HepG2 (cell line): ENCODE results near the gene COPB2. TPM values are rescaled to one million over a fixed set of nuclear protein-coding genes. Genes with fewer than 3 reads are reported as not detected.

Experiments used
- ATAC-seq: fragments of 200-7000 bp; cut with Tn5 transposase; 3 replicates; pipeline ENCODE4 v1.9.1; 2020; ENCODE audit warnings: mild to moderate bottlenecking, moderate library complexity
- BruUV-seq: library from RNA; stranded (reverse); fragments of 400-500 nt; replicated peaks from 2 replicates; lab custom pipeline; 2021; lab: Mats Ljungman, UMichigan
- CTCF ChIA-PET: fragments of 300-600 bp; formaldehyde crosslinking; extraction: SDS; loops from one replicate; lab custom pipeline; 2021; ENCODE audit warnings: low total read pairs, inconsistent platforms, low intra/inter-chr PET ratio; lab: Yijun Ruan, JAX
- POLR2A ChIA-PET: fragments of 350-600 bp; sonication (Branson Sonifier 250); formaldehyde crosslinking; loops from one replicate; lab custom pipeline; 2020; ENCODE audit warnings: antibody characterized with exemption, inconsistent platforms; lab: Yijun Ruan, JAX
- DNase-seq: peaks from one replicate; pipeline ENCODE4 v3.0.0-alpha.2; 2015; ENCODE audit warnings: low spot score
- FAIRE-seq: peaks from 3 replicates; lab custom pipeline; 2011; peaks lifted over from hg19 to GRCh38; lab: Jason Lieb, UNC
- H2AFZ ChIP-seq: one replicate; pipeline ENCODE4 v1.6.1; 2011; ENCODE audit warnings: low read length, inconsistent platforms
- H3K27ac ChIP-seq: fragments of 300-600 bp; 3 replicates; pipeline ENCODE4 v1.8.0; 2011; ENCODE audit warnings: mixed run types, mild to moderate bottlenecking, mixed read lengths, low read length, inconsistent platforms; ENCODE audit not compliant: insufficient read depth; ENCODE audit errors: extremely low read length
- H3K27me3 ChIP-seq, 2 experiments: fragments of 200-600 bp in 1 of 2; 2 replicates in 1 of 2; 3 replicates in 1 of 2; pipeline versions ENCODE4 v1.6.0 to v1.8.0; 2011; ENCODE audit warnings: low read length in 2 of 2, mild to moderate bottlenecking in 2 of 2, moderate library complexity in 2 of 2, inconsistent platforms in 1 of 2; ENCODE audit not compliant: insufficient read depth in 2 of 2, control insufficient read depth in 1 of 2
- H3K36me3 ChIP-seq, 2 experiments: fragments of 200-600 bp in 1 of 2; replicated peaks in 1 of 2; 2 replicates in 1 of 2; 3 replicates in 1 of 2; pipeline versions ENCODE4 v1.5.1 to v1.8.0; 2011; ENCODE audit warnings: low read length in 2 of 2, inconsistent platforms in 1 of 2; ENCODE audit not compliant: insufficient read depth in 2 of 2, control insufficient read depth in 1 of 2
- H3K4me1 ChIP-seq: 2 replicates; pipeline ENCODE4 v1.5.1; 2012; ENCODE audit warnings: low read length, inconsistent platforms; ENCODE audit not compliant: insufficient read depth
- H3K4me2 ChIP-seq: 2 replicates; pipeline ENCODE4 v1.6.0; 2011; ENCODE audit warnings: low read depth, low read length, inconsistent platforms
- H3K4me3 ChIP-seq, 3 experiments: fragments of 200-600 bp in 1 of 3; sonication (generic), shearing (Covaris generic) in 1 of 3; replicated peaks in 1 of 3; 2 replicates each; pipeline ENCODE4 v1.5.1; 2011 to 2016; ENCODE audit warnings: low read length in 3 of 3, inconsistent platforms in 2 of 3, low read depth in 2 of 3, mild to moderate bottlenecking in 2 of 3, control low read depth in 1 of 3, mixed read lengths in 1 of 3; ENCODE audit not compliant: insufficient read depth in 1 of 3
- H3K79me2 ChIP-seq: one replicate; pipeline ENCODE4 v1.6.1; 2011; ENCODE audit warnings: low read length, inconsistent platforms; ENCODE audit not compliant: insufficient read depth
- H3K9ac ChIP-seq: 2 replicates; pipeline ENCODE4 v1.6.0; 2011; ENCODE audit warnings: mild to moderate bottlenecking, low read depth, low read length, inconsistent platforms; ENCODE audit not compliant: insufficient read depth
- H3K9me3 ChIP-seq: 2 replicates; pipeline ENCODE4 v1.5.1; 2012; ENCODE audit warnings: mild to moderate bottlenecking, low read length
- H4K20me1 ChIP-seq: 2 replicates; pipeline ENCODE4 v1.6.0; 2011; ENCODE audit warnings: inconsistent platforms, mild to moderate bottlenecking, low read length, moderate library complexity; ENCODE audit not compliant: insufficient read depth
- ARID4A ChIP-seq: sonication (generic); formaldehyde crosslinking; IDR thresholded peaks from 2 replicates; pipeline ENCODE4 v1.5.0; 2020; ENCODE audit warnings: mild to moderate bottlenecking, missing genetic modification reagents, borderline replicate concordance
- SALL1 ChIP-seq: sonication (generic); formaldehyde crosslinking; IDR thresholded peaks from 2 replicates; pipeline ENCODE4 v1.8.0; 2022; ENCODE audit warnings: mild to moderate bottlenecking, missing genetic modification reagents
- ZNF670 ChIP-seq: sonication (generic); formaldehyde crosslinking; IDR thresholded peaks from 2 replicates; pipeline ENCODE4 v1.8.0; 2022; ENCODE audit warnings: mild to moderate bottlenecking, missing genetic modification reagents, borderline replicate concordance
- WGBS: methylation state at CpG from one replicate; pipeline ENCODE4 v1.1.6; 2017; ENCODE audit warnings: low lambda C conversion rate; 5-methylcytosine and 5-hydroxymethylcytosine counted together
- in situ Hi-C: cut with HindIII; loops from 2 replicates; pipeline ENCODE4 v1.10.0; 2017; ENCODE audit warnings: low pct_unique_long_range_greater_than_20kb; ENCODE audit not compliant: extremely low pct_ligation_motif_present
- intact Hi-C: fragments of 100-400 bp; cut with micrococcal nuclease; formaldehyde crosslinking; loops from one replicate; pipeline ENCODE4 v1.10.0; 2022; ENCODE audit not compliant: unreplicated experiment
- polyA plus RNA-seq, 8 experiments: library from polyadenylated mRNA; depleted of rRNA in 3 of 8; stranded (reverse) in 7 of 8; unstranded in 1 of 8; fragments of >200 nt; fragmentation: Illumina TruSeq in 4 of 8; extraction: Trizol in 4 of 8; gene quantifications; 2 replicates each; pipeline versions ENCODE4 v1.2.1 to v1.2.3, GENCODE V29; 2011 to 2016; ENCODE audit warnings: low read depth in 4 of 8, missing spikeins in 1 of 8, mixed read lengths in 1 of 8; ENCODE audit not compliant: insufficient read depth in 1 of 8
- total RNA-seq, 5 experiments: library from RNA; depleted of rRNA; stranded (reverse); fragments of >200 nt; fragmentation: Illumina TruSeq; extraction: Trizol; gene quantifications; 2 replicates each; pipeline ENCODE4 v1.2.3, GENCODE V29; 2016; ENCODE audit warnings: low read depth in 1 of 5
- TF ChIP-seq, protein P1 (sequence below): IDR thresholded peaks from 2 replicates; pipeline ENCODE4 v1.6.1; 2016; ENCODE audit warnings: mild to moderate bottlenecking

The COPB2 gene
- total and polyA plus RNA-seq, 2 of the 13 experiments (the other 11 are each of a cell fraction or from before 2014, with no cell fraction given): 83.3 to 217 TPM

GRCh38 chr3:139421460-139421859, 32.0 kb upstream of the COPB2 start:
- no TSS peak for BruUV-seq
- CTCF ChIA-PET: no interaction called here
- TF ChIP-seq, protein P1, sequence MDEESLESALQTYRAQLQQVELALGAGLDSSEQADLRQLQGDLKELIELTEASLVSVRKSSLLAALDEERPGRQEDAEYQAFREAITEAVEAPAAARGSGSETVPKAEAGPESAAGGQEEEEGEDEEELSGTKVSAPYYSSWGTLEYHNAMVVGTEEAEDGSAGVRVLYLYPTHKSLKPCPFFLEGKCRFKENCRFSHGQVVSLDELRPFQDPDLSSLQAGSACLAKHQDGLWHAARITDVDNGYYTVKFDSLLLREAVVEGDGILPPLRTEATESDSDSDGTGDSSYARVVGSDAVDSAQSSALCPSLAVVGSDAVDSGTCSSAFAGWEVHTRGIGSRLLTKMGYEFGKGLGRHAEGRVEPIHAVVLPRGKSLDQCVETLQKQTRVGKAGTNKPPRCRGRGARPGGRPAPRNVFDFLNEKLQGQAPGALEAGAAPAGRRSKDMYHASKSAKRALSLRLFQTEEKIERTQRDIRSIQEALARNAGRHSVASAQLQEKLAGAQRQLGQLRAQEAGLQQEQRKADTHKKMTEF: no peak
- TF ChIP-seq ZNF670 (CRISPR knock-in tag) (no peak), SALL1 (CRISPR knock-in tag) (no peak), ARID4A (CRISPR knock-in tag) (no peak)
- intact Hi-C loops: no loop called here
- Histone ChIP-seq H3K36me3 (no peaks in the 10 kb centered on the region), H3K4me2 (no peak overlapping the region), H2AFZ (no peak overlapping the region), H3K27me3 (no peaks in the 10 kb centered on the region), H3K27ac (no peak overlapping the region), H3K4me3 (no peak overlapping the region), H3K9ac (no peak overlapping the region), H4K20me1 (no peaks in the 10 kb centered on the region), H3K79me2 (no peaks in the 10 kb centered on the region), H3K9me3 (no peaks in the 10 kb centered on the region), H3K4me1 (no peaks in the 10 kb centered on the region)
- POLR2A ChIA-PET: no interaction called here
- in situ Hi-C loops: no loop called here
- FAIRE-seq (no peak), ATAC-seq (no peak), DNase-seq (no peak)
- WGBS: 80% methylated on average over 1 of the region's 1 CpG
